Neural progenitor cell (in vitro differentiated cells): ENCODE measurements around the gene PFN1. TPM values are rescaled to one million over a fixed set of nuclear protein-coding genes. Genes with fewer than 3 reads are reported as not detected.

ENCODE experiments used
- DNase-seq: peaks from one replicate; pipeline ENCODE4 v3.0.0-alpha.2; 2016; ENCODE audit warnings: low spot score
- H2AFZ ChIP-seq: fragments of 200-600 bp; sonication (generic); replicated peaks from 2 replicates; pipeline ENCODE4 v1.6.1; 2016; ENCODE audit warnings: antibody characterized with exemption
- H3F3A ChIP-seq: fragments of 200-600 bp; sonication (generic); 2 replicates; pipeline ENCODE4 v1.6.1; 2016; ENCODE audit warnings: antibody characterized with exemption, low read depth
- H3K27ac ChIP-seq: fragments of 200-600 bp; sonication (generic); 2 replicates; pipeline ENCODE4 v1.5.1; 2016; ENCODE audit warnings: mild to moderate bottlenecking
- H3K27me3 ChIP-seq: fragments of 200-600 bp; sonication (generic); 2 replicates; pipeline ENCODE4 v1.6.1; 2016; ENCODE audit warnings: mild to moderate bottlenecking, moderate library complexity
- H3K36me3 ChIP-seq: fragments of 200-600 bp; sonication (generic); 2 replicates; pipeline ENCODE4 v1.5.1; 2016
- H3K4me1 ChIP-seq: fragments of 200-600 bp; sonication (generic); 2 replicates; pipeline ENCODE4 v1.6.1; 2016; ENCODE audit warnings: mixed run types
- H3K4me2 ChIP-seq: fragments of 200-600 bp; sonication (generic); 2 replicates; pipeline ENCODE4 v1.6.1; 2016
- H3K4me3 ChIP-seq: fragments of 200-600 bp; sonication (generic); 2 replicates; pipeline ENCODE4 v1.5.1; 2016
- H3K79me2 ChIP-seq: fragments of 200-600 bp; sonication (generic); 2 replicates; pipeline ENCODE4 v1.6.1; 2016; ENCODE audit warnings: low read depth
- H3K9ac ChIP-seq: fragments of 200-600 bp; sonication (generic); 2 replicates; pipeline ENCODE4 v1.6.1; 2016
- H3K9me3 ChIP-seq: fragments of 200-600 bp; sonication (generic); 2 replicates; pipeline ENCODE4 v1.5.1; 2016; ENCODE audit warnings: low read depth
- H4K20me1 ChIP-seq: fragments of 200-600 bp; sonication (generic); 2 replicates; pipeline ENCODE4 v1.6.1; 2016; ENCODE audit warnings: low read depth
- H3K27ac Mint-ChIP-seq: 3 replicates; pipeline ENCODE4 v1.8.0; 2021; ENCODE audit warnings: mixed read lengths
- H3K27me3 Mint-ChIP-seq: 2 replicates; pipeline ENCODE4 v1.8.0; 2022; ENCODE audit warnings: low read depth, mild to moderate bottlenecking, inconsistent platforms, moderate library complexity, mixed read lengths; ENCODE audit not compliant: insufficient read depth
- H3K36me3 Mint-ChIP-seq: 3 replicates; pipeline ENCODE4 v1.8.0; 2021; ENCODE audit warnings: mixed read lengths
- H3K4me1 Mint-ChIP-seq: 3 replicates; pipeline ENCODE4 v1.8.0; 2021; ENCODE audit warnings: mixed read lengths
- H3K4me3 Mint-ChIP-seq: 3 replicates; pipeline ENCODE4 v1.8.0; 2021; ENCODE audit warnings: mild to moderate bottlenecking, moderate library complexity, mixed read lengths
- H3K9me3 Mint-ChIP-seq: 3 replicates; pipeline ENCODE4 v1.8.0; 2020; ENCODE audit warnings: mixed read lengths
- CTCF ChIP-seq: fragments of 200-600 bp; sonication (generic); IDR thresholded peaks from 2 replicates; pipeline ENCODE4 v1.5.1; 2017; ENCODE audit warnings: antibody characterized with exemption, mild to moderate bottlenecking
- EZH2 ChIP-seq: fragments of 200-600 bp; sonication (generic); IDR thresholded peaks from 2 replicates; pipeline ENCODE4 v1.6.1; 2017; ENCODE audit warnings: antibody characterized with exemption, mild to moderate bottlenecking, moderate library complexity
- EZH2phosphoT487 ChIP-seq: fragments of 200-600 bp; sonication (generic); IDR thresholded peaks from 2 replicates; pipeline ENCODE4 v1.6.1; 2017; ENCODE audit warnings: antibody characterized with exemption
- total RNA-seq: library from RNA; depleted of rRNA; stranded (reverse); fragments of >200 nt; gene quantifications from 2 replicates; pipeline ENCODE4 v1.2.3, GENCODE V29; 2015; ENCODE audit warnings: low replicate concordance

Gene PFN1
- total RNA-seq, 1 donor from 2014 or later = 203 TPM

- peak within 1 kb of the TSS; percentile 78 for H3K4me3 ChIP-seq
- peaks cover 6% of the 10 kb centered on the region for H3K27me3 Mint-ChIP-seq
- no peaks in the 10 kb centered on the region for H3K9me3 Mint-ChIP-seq
- peaks cover 65% of the 10 kb centered on the region for H3K79me2 ChIP-seq
- no peaks in the 10 kb centered on the region for H3K36me3 ChIP-seq
- peak within 1 kb of the TSS; percentile 100 for H3K4me2 ChIP-seq
- TF ChIP-seq EZH2 (no peak), CTCF (no peak), EZH2phosphoT487 (no peak)
- peak within 1 kb of the TSS; percentile 100 for H3K27ac Mint-ChIP-seq
- no peaks in the 10 kb centered on the region for H3K27me3 ChIP-seq
- peak; percentile 100 for DNase-seq
- peak within 1 kb of the TSS; percentile 96 for H3K4me3 Mint-ChIP-seq
- peaks cover 16% of the 10 kb centered on the region for H3K4me1 ChIP-seq
- peak within 1 kb of the TSS; percentile 89 for H3K27ac ChIP-seq
- peaks cover 20% of the 10 kb centered on the region for H3K36me3 Mint-ChIP-seq
- H3K4me1 Mint-ChIP-seq = peaks cover 25% of the 10 kb centered on the region
- peaks cover 35% of the 10 kb centered on the region for H4K20me1 ChIP-seq
- peaks cover 53% of the 10 kb centered on the region for H3F3A ChIP-seq
- peak within 1 kb of the TSS; percentile 96 for H3K9ac ChIP-seq
- peak within 1 kb of the TSS; percentile 77 for H2AFZ ChIP-seq
- no peaks in the 10 kb centered on the region for H3K9me3 ChIP-seq
Observed at GRCh38 chr17:4939796-4940554, 8.4 kb downstream of the PFN1 start, which contains the start of the genes RNF167 and SLC25A11. Gene RNF167 (plus strand): TSS chr17:4940268. CDS start chr17:4940910, 642 bp downstream. Gene SLC25A11 (minus strand): TSS chr17:4940046. CDS start chr17:4939910, 136 bp downstream.

- H4K20me1 ChIP-seq = peaks cover 30% of the 10 kb centered on the region
- peak overlapping the region; percentile 97 for H3K27ac Mint-ChIP-seq
- H3K9me3 ChIP-seq = no peaks in the 10 kb centered on the region
- no peaks in the 10 kb centered on the region for H3K36me3 ChIP-seq
- peaks cover 48% of the 10 kb centered on the region for H3F3A ChIP-seq
- no peak for TF ChIP-seq EZH2
- TF ChIP-seq CTCF = no peak
- TF ChIP-seq EZH2phosphoT487 = no peak
- H3K27me3 ChIP-seq = no peaks in the 10 kb centered on the region
- peak overlapping the region; percentile 96 for H3K9ac ChIP-seq
- peaks cover 16% of the 10 kb centered on the region for H3K4me1 ChIP-seq
- DNase-seq = no peak
- peaks cover 60% of the 10 kb centered on the region for H3K79me2 ChIP-seq
- no peaks in the 10 kb centered on the region for H3K9me3 Mint-ChIP-seq
- H3K4me3 Mint-ChIP-seq = peak overlapping the region; percentile 96
- H3K4me2 ChIP-seq = peak overlapping the region; percentile 100
- H3K4me1 Mint-ChIP-seq = peaks cover 25% of the 10 kb centered on the region
- H3K4me3 ChIP-seq = peak overlapping the region; percentile 78
- peaks cover 5% of the 10 kb centered on the region for H3K27me3 Mint-ChIP-seq
- peak overlapping the region; percentile 77 for H2AFZ ChIP-seq
- peaks cover 20% of the 10 kb centered on the region for H3K36me3 Mint-ChIP-seq
- H3K27ac ChIP-seq = peak overlapping the region; percentile 89
Observed at GRCh38 chr17:4939546-4939795, 8.9 kb downstream of the PFN1 start.

DNA sequence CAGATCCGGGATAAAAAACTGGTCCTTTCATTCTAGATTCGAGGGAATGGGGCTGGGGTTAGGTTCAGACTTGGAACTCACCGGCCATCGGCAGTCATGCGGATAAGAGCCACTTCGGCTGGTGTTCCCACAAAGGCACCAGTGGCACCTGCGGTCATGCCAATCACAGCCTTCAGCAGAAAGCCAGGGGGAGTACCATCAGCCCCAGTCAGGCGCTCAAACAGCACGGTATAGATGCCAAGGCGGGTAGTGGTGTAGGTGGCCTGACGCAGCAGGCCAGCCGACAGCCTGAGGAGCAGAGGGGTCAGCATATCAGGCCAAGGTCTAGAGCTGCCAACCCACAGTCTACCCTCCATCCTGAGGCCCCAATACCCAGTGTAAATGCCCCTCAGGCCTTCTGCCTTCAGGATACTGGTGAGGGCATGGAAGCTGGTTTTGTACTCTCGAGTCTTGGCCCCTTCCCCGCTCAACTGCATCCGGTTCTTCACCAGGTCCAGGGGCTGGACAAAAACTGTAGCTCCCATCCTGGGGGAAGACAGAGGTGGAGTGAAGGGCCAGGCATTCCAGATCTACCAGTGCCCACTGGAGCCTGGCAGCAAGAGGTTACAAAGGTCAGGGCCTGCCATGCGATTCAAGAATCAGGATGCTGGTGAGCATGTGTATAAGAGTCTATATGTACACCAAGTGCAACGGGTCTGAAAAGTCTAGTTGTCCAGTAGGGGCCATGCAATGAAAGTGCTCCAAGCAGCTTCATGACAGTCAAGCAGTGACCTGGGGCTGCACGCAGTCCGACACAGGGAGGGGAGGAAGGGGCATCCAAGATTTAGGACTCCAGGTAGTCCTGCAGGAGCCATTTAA, 9.4 kb downstream of the PFN1 start:
- H2AFZ ChIP-seq = peak overlapping the region; percentile 77
- TF ChIP-seq CTCF (no peak), EZH2phosphoT487 (no peak), EZH2 (no peak)
- peaks cover 17% of the 10 kb centered on the region for H3K36me3 Mint-ChIP-seq

More for the DNA sequence above, 9.4 kb downstream of the PFN1 start:
- H3K9ac ChIP-seq = peak overlapping the region; percentile 96
- Mint-ChIP-seq H3K9me3 (no peaks in the 10 kb centered on the region), H3K27me3 (peaks cover 2% of the 10 kb centered on the region), H3K4me3 (peak overlapping the region; percentile 96), H3K4me1 (peaks cover 25% of the 10 kb centered on the region), H3K27ac (peak overlapping the region; percentile 97)
- H3K4me3 ChIP-seq = peak overlapping the region; percentile 78
- peak overlapping the region; percentile 100 for H3K4me2 ChIP-seq
- peak overlapping the region; percentile 89 for H3K27ac ChIP-seq
- H3K9me3 ChIP-seq = no peaks in the 10 kb centered on the region
- peaks cover 16% of the 10 kb centered on the region for H3K4me1 ChIP-seq
- no peak for DNase-seq
- H3F3A ChIP-seq = peaks cover 43% of the 10 kb centered on the region
- peaks cover 56% of the 10 kb centered on the region for H3K79me2 ChIP-seq
- H3K36me3 ChIP-seq = no peaks in the 10 kb centered on the region
- no peaks in the 10 kb centered on the region for H3K27me3 ChIP-seq
- H4K20me1 ChIP-seq = peaks cover 30% of the 10 kb centered on the region
